GM12801 (cell line): ENCODE data around the gene RTEL1.

Experiments
- CTCF ChIP-seq: IDR thresholded peaks from one replicate; pipeline ENCODE4 v1.5.1; 2011; ENCODE audit warnings: control low read depth; ENCODE audit not compliant: insufficient read length; ENCODE audit errors: extremely low read depth

The RTEL1 gene

GRCh38 chr20:63657937-63658748 lies at the start of gene RTEL1:
RTEL1 (plus strand) TSS chr20:63658312; CDS start chr20:63659403, 1,091 bp downstream.
- TF ChIP-seq CTCF, result no peak

- no peak for TF ChIP-seq CTCF
Observed at GRCh38 chr20:63610581-63611435, 47.3 kb upstream of the RTEL1 start.

GRCh38 chr20:63611646-63612045 lies 46.5 kb upstream of the RTEL1 start:
- TF ChIP-seq CTCF, result no peak

GRCh38 chr20:63612276-63612931 lies 45.7 kb upstream of the RTEL1 start:
- no peak for TF ChIP-seq CTCF

- TF ChIP-seq CTCF, result no peak
Observed at GRCh38 chr20:63617092-63617875, 40.8 kb upstream of the RTEL1 start.

GRCh38 chr20:63617876-63618265 lies 40.2 kb upstream of the RTEL1 start:
- TF ChIP-seq CTCF, result no peak
